Lower leg skin (tissue), 3 donors: ENCODE measurements around the gene CKMT2.

Experiments
- POLR2A ChIP-seq, 2 donors: fragments of 450-650 bp; IDR thresholded peaks; one replicate each; pipeline ENCODE4 v1.6.1; 2016 to 2017; ENCODE audit warnings: antibody characterized with exemption in 2 of 2, mild to moderate bottlenecking in 1 of 2, moderate library complexity in 1 of 2
- TF ChIP-seq, protein P1 (sequence below), 3 donors: fragments of 450-650 bp; IDR thresholded peaks; one replicate each; pipeline ENCODE4 v1.5.1; 2016; ENCODE audit warnings: antibody characterized with exemption in 3 of 3, mild to moderate bottlenecking in 3 of 3, moderate library complexity in 2 of 3

DNA sequence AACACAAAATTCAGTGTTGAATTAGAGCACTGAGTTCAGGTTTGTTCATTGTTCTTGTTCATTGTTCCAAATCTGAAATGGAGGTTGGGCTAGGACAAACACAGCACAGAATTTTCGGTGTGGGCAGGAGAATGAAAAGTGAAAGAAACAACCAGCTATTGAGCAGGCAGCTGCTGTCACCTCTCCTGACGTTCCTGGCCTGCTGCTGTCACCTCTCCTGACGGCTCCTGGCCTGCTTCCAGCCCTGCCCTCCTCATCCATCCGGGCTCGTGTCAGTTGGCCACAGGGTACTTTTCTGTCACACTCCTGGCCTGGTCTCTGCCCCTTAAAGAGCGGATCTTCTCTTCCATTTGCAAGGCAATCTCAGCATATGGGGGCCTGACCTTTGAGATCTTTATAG, 45.2 kb upstream of the CKMT2 start:
- TF ChIP-seq, protein P1, sequence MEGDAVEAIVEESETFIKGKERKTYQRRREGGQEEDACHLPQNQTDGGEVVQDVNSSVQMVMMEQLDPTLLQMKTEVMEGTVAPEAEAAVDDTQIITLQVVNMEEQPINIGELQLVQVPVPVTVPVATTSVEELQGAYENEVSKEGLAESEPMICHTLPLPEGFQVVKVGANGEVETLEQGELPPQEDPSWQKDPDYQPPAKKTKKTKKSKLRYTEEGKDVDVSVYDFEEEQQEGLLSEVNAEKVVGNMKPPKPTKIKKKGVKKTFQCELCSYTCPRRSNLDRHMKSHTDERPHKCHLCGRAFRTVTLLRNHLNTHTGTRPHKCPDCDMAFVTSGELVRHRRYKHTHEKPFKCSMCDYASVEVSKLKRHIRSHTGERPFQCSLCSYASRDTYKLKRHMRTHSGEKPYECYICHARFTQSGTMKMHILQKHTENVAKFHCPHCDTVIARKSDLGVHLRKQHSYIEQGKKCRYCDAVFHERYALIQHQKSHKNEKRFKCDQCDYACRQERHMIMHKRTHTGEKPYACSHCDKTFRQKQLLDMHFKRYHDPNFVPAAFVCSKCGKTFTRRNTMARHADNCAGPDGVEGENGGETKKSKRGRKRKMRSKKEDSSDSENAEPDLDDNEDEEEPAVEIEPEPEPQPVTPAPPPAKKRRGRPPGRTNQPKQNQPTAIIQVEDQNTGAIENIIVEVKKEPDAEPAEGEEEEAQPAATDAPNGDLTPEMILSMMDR (IDR thresholded peaks at IDR 0.05) = no peak
- no peak for TF ChIP-seq POLR2A (IDR thresholded peaks at IDR 0.05)
